ENCODE data around the gene SLC18B1. TPM values are rescaled to one million over a fixed set of nuclear protein-coding genes. Genes with fewer than 3 reads are reported as not detected.

SLC18B1 gene
- 12.8 TPM for total RNA-seq

DNA sequence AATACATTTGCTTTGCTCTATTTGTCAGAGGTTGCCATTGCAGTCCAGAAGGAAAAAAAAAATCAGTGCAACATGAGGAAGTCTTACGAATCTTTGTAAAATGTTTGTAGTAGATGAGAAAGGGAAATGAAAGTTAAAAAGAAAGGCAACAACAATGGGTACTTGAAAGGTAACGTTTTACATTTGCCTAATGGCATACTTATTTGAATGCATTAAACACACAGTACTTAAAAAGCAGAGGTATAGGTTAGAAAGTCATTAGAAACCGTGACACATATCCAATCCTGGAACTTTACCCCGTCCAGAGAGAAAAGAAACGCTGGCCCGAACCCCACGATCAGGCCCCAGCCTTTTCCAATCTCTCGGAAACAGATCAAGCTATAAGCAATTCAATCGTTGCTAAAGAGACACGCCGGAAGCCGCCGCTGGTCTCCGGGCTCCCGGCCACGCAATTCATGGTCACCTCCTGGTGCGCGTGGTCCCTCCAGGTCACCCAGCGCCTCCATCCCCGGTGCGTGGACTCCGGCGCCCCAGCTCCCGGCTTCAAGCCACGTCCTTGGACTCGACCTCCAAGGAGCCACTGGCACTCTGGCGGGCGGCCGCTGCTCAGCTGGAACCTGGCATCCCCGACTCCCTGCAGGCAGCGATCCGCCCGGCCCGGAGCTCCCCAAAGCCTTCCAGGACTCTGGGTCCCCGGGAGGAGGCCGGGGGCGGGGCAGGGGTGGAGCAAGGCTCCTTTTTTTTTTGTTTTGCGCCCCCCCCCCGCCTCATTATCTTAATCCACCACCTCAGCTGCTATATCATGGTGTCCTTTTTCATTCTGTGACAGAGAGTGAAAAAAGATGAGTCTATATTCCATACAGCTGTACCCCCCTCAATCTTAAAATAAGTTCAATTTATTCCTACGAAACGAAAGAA lies at the start of gene SLC18B1:
SLC18B1 (minus strand) TSS at position 687 of the 918 bp plus-strand sequence; CDS start at position 506, 181 bp downstream.
- peak; percentile 76 for ATAC-seq

DNA sequence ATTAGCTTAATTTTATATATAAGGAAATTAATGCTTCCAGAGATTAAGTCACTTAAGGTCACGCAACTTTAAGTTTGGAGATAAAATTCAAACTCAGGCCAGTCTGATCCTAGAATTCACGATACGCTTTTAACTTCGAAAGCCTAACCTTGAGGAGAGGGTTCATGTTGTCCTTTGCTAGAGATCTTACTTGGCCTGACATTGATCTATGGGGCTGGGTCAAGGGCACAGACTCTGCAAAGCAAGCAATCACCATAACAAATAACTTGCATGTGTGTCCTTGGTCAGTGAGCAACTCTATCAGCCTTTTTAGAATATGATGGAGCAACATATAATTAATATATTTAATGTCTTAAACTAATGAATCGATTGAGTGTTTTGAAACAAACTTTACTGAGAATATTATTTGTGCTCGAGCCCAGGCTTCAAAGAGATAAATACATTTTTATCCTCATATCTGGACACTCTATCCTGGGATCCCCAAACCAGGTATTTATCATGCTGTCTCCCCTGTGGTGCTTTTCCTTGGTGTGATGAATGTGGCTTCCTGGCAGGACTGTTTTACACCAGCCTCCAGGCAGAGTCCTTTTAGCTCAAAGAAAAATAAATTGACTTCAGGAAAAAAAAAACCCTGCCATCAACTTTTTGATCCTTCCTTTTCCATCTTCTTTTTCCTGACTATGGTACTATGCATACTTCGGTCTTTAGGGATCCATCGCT lies 45.0 kb upstream of the SLC18B1 start:
- ATAC-seq = no peak

DNA sequence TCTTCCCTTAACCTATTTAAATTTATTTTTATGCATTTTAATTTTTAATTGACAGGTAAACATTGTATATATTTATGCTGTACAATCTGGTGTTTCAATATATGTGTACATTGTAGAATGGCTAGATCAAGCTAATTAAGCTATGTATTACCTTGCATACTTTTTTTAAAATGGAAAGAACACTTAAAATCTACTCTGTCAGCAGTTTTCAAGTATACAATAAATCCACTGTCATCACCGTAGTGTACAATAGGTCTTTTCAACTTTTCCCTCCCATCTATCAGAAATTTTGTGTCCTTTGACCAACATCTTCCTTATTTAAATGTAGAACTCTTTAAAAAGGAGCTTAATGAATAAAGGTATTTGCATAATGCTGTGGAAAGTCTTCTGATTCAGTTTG lies 43.5 kb upstream of the SLC18B1 start:
- ATAC-seq = no peak

DNA sequence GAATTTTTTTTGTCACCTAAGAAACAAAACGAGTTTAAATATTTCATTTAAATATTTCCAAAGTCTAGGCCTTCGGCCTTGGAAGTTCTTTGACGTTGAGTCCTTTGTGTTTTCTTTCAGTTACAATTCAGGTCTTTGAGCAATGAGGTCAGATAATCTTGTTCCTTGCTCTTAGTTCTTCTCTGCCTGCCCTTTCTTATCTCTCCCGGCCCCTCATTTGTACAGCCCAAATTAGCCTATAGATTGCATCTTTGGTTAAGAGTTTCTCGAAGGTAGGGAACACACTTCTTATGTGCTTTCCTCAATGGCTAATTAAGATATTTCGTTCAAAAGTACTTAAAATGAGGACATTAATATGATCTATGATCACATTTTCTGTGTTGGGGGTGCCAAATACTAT lies 34.5 kb upstream of the SLC18B1 start:
- no peak for ATAC-seq

DNA sequence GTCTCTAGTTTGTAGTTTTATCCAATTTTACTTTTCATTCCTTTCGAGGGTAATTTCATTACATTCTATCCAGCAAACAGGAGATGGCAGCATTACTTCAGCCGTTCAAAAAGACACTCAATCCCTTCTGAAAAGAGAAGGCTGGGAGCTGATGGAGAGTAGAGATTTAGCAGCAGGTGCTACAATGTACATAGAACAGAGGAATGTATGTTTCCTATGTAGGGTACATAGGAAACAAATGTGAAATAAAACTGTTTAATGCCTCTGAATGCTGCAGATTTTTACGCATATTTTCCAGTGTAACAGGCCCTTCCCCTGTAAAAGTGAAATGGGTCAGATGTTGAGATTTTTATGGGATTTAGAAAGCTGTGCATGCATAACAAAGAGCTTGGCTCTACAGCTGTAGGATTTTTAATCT lies 31.9 kb upstream of the SLC18B1 start:
- no peak for ATAC-seq

DNA sequence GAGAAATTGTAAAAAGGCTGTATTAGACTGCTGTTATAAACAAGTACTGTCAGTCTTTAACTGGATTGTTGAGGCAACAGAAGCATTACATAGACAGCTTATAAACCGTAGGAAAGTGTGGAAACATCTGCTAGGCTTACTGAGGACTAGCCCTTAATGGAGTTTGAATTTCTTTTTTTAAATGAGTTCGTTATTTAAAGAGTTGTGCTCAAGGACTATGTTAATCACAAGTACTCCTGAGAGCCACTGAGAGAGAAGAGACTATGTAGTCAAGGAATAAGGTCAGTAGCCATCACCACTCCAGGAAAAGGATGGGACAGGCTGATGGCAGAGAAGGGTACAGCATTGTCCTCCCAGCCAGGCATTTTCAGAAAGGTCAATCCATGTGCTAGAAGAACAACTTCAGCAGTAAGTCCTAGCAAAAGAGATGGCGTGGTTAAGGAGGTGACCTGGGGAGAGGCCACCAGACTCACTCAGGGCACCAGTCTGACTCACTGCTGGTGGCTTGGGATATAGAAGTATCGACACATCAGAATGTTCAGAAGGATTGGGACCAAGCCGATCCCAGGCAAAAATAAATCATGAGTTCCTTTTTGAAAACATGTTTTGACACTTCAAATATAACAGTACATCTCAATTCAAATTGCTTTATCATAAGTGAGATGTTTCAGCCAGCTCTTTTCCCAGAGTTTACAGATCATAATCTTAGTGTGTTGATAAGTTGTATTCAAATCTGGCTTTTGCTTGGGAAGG lies 22.4 kb upstream of the SLC18B1 start:
- peak; percentile 62 for ATAC-seq

DNA sequence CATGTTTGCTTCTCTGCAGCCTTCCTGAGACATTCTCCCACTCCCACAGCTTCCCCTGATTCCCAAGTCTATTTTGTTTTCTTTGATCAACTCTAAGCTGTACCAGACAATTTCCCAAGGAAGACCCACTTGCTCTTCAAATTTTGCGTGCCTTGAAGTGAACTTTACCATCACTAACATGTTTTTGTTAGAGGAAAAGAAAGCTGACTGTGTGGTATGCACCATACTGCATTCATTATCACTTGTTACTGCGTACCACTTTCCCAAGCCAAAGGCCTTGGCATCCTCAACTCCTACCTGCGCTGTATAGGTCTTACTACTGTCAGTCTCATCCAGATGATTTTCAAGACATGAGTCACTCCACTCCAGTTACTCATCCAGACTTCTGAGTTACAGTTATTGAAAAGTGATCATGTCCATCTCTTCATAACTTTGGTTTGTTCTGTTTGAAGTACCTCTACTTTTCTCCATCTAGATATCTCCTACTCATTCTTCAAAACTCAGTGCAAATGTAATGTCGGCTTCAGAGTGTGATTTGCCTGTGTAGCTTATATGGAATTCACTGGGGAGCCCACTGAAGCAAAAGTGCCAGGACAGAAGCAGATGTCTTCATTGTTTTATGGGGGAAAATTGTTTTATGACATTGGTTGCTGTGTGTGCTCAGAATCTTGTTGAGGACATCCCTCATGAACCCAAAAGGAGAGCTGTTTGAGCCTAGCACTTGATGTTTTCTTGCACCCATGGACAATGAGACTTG lies 21.1 kb upstream of the SLC18B1 start:
- ATAC-seq = peak; percentile 49

DNA sequence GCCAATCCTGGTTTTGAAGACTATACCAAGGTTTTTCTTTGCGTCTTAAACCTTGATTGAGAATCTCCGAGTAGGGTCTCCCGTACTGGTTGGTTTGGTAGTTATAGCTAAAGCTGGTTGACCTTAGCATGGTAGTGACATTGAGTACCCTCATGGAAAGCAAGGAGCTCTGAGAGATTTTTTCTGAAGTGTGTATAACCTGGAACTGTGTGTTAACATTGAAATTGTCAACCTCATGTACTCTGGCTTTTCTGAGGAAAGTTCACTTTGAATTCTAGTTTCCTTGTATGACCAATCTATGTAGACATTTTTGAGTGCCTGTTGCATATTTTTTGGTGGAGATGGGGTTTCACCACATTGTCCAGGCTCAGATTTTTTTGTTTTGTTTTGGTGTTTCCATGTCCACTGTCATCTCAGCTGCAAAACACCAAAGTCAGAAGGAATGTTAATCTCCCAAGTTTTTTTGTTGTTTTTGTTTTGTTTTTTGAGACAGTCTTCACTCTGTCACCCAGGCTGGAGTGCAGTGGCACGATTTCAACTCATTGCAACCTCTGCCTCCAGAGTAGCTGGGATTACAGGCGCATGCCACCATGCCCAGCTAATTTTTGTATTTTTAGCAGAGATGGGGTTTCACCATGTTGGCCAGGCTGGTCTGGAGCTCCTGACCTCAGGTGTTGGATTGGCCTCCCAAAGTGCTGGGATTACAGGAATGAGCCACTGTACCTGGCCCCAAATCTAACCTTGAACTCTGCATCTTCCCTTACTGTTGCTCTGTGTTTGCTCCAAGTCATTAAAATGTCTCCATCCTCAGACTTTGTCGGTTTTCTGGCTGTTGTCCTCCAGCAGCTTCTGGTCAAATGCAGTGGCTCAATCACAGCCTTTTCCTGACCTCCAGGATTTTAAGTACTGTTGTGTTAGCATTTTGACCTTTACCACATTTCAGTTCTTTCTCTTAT lies 20.2 kb upstream of the SLC18B1 start:
- no peak for ATAC-seq

DNA sequence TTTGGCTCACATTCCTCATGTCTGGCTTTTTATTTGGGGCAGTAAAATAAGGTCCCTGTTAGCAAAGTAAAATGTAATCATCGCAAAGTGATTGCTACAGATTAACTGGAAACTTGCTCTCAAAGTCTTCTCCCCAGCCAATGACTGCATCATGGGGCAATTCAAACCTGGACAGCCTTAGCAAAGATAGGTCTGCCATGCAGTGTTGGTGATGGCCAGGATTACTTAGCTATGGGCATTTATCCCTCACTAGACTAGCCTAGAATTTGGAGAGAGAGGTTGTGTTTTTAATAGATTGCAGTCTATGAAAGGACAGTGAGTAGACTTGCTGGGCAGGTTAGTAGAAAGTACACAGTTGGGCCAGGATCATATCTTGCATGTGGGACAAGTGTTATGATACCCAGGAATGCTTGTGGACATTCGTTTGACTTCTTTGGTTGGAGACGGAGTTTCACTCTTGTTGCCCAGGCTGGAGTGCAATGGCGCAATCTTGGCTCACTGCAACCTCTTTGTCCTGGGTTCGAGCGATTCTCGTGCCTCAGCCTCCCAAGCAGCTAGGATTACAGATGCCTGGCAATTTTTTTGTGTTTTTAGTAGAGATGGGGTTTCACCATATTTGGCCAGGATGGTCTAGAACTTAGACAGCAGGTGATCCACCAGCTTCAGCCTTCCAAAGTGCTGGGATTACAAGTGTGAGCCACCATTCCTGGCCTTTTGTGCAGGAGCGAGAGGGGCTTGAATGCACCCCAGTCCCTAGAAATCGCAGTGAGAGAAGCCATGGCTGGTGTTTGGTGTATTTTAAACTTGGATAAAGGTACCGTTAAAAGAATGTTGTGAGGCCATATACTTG lies 19.3 kb upstream of the SLC18B1 start:
- ATAC-seq = no peak

DNA sequence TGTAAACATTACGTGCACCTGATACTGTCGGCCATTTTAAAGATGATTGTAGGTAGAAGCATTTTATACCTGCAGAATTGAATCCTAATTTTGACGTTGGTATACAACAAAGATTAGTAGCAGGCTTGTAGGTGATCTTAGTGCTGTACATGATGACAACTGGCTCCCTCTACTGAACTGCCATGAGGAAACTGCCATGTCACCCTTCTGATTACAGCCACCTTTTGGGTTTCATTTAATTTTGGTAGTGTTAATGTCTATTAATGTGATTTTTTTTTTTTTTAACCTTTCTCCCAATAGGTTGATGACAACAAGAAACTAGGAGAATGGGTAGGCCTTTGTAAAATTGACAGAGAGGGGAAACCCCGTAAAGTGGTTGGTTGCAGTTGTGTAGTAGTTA lies 18.2 kb upstream of the SLC18B1 start:
- no peak for ATAC-seq

DNA sequence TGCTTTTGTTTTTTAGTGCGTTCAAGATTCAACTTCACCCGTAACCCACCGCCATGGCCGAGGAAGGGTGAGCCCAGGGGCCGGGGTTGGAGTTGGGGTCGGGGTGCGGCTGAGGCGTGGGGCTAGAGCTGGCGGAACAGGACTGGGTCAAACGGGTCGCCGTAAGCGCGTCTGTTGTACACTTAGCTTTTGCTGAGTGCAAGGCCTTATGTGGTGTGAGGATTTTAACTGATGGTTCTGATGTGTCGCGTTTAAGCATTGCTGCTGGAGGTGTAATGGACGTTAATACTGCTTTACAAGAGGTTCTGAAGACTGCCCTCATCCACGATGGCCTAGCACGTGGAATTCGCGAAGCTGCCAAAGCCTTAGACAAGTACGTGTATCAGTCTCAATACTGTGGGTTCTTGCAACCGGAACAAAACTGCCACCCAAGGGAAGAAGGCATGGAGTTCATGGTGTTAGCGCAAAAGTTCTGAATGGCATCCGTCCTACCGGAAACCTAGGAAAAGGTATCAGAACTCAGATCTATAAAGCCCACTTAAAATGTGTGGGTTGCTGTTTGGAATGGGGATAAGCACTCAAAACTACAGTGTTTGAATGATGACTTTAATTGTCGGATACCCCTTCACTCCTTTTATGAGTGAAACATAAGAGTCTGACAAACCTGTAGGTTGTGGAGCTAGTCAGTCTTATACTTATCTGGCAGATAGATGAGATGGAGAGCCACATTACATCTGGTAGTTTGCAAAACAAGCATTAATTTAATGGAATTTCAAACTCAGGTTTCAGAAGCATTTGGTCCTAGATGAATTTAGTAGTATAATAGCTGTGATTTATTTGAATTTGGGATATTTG lies 16.5 kb upstream of the SLC18B1 start:
- peak; percentile 14 for ATAC-seq

DNA sequence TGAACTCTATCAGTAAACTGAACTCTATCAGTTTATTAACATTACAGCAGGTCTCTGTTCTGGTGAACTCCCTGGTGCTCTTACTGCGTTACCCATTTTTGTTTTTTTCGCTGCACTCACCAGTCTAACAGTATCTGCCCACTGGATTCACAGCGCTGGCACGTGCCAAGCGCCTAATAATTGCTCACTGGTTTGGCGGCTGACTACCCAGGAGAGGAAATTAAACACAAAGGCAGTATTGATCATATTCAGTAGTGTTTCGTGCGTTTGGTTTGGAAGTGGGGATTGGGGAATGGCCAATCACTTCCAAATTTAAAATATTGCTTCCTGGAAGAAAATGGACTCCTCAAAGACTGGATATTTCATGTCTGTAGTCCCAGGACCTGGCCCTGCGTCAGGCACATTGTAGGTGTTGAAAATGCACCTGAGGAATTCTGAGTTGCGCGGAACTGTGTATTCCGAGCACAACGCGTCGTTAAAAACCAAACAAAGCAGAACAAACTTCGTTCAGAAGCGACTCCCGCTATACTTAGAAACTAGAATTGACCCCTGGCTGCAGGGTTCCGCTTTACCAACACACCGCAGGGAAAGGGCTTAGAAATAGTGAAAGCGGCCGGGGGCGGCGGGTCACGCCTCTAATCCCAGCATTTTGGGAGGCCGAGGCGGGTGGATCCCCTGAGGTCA lies 14.9 kb upstream of the SLC18B1 start:
- no peak for ATAC-seq

DNA sequence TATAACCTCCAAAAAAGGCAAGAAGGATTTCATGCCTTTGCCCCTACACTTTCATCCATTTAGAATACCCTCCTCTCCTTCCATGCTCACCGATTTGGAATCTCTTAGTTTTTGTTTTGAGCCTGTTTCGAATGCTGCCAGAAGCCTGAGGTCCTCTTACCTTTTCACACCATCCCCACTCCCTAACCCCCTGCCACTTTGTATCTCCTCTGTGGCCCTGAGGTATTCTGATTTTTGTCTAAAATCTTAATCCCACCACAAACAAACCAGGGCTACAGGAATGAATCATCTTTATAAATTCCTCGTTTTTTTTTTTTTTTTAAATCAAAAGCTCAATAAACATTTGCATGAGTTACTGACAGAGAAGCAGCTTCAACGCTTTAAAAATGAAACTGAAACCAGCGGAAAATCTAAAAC lies 14.3 kb upstream of the SLC18B1 start:
- no peak for ATAC-seq

DNA sequence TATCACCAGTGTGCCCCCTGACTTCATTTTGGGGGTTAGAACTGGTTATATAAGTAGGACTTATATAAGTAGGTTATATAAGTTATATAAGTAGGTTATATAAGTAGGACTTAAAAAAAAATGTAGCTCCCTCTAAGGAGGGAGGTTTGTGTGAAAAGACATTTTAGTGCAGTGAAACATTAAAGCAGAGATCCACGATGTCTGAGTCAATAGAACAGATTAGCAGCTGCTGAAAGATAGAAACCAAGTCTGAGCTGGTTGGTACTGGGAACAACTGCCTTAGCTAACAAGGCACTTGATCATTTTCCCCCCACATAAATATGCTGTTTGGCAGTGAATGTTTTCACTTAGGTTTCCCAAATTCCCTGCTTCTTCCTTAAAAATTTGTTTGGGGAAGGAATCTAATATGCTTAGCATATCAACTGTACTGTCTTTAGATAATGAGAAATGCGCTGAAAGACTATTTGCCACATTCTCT lies 13.9 kb upstream of the SLC18B1 start:
- no peak for ATAC-seq

DNA sequence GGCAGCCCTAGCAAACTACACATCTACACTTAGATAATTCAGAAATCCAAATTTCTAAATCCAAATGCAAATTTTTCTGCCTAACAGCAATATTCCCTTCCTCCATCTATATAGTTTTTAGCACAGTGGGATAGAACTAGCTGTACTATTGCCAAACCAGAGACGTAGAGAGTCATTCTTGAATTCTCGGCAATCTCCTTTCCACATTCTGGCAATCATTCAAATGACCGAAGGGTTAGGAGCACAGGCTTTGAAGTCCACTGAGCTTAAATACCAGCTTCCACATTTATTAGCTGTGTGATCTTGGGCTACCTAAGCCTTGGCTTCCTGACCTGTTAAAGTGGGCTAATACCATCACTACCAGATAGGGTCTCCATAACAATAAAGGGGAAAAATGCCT lies 12.8 kb upstream of the SLC18B1 start:
- no peak for ATAC-seq

DNA sequence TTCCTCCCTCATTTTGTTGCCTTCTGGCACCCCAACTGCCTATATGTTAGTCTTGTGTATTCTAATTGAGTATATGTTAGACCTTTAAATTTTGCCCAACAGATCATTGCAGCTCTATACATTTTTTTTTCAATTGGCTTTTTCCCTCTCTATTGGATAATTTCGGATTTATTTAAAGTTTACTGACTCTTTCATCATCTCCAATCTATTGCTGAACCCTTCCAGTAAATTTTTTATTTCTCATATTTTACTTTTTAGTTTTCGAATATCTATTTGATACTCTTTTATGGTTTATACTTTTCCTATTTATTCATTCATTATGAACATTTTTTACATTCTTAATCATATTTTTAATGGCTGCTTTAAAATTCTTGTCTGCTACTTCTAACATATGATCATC lies 7.1 kb upstream of the SLC18B1 start:
- no peak for ATAC-seq

DNA sequence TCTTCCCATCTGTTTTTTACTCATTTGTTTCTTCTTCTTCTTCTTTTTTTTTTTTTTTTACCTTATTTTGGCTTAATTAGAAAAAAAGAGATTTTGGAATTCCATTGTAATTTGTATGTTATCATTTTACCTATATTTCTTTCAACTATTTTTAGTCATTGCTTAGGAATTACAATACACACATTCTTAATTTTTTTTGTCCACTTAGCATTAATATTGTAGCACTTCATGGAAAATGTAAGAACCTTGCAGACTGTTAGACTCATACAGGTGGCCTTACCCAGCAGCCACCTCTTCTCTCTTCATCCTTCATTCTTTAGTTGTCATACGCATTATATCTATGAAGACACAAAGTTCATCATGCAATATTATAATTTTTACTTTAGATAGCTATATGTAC lies 5.8 kb upstream of the SLC18B1 start:
- no peak for ATAC-seq

DNA sequence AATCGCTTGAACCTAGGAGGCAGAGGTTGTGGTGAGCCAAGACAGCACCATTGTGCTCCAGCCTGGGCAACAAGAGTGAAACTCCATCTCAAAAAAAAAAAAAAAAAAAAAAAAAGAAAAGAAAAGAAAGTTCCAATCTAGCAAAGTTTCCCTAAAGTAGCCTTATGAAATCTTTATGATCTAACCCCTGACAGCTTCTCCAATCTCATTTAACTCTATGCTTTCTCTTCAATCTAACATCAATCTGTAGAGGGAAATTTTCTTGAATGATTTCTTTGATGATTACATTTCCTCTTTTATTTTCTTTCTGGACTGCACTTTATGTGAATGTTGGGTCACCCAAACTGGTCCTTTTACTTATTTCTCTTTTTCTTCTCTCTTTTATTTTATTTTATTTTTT lies 2.2 kb upstream of the SLC18B1 start:
- ATAC-seq = no peak

Data from esophagus mucosa (tissue), 1 donor.